Lower leg skin (tissue), 3 donors: ENCODE data around the gene NCOR1.

ENCODE experiments used
- POLR2A ChIP-seq, 2 donors: fragments of 450-650 bp; IDR thresholded peaks; one replicate each; pipeline ENCODE4 v1.6.1; 2016 to 2017; ENCODE audit warnings: antibody characterized with exemption in 2 of 2, mild to moderate bottlenecking in 1 of 2, moderate library complexity in 1 of 2
- TF ChIP-seq, protein P1 (sequence below), 3 donors: fragments of 450-650 bp; IDR thresholded peaks; one replicate each; pipeline ENCODE4 v1.5.1; 2016; ENCODE audit warnings: antibody characterized with exemption in 3 of 3, mild to moderate bottlenecking in 3 of 3, moderate library complexity in 2 of 3

GRCh38 chr17:16121915-16122314, 93.4 kb downstream of the NCOR1 start:
- TF ChIP-seq POLR2A (IDR thresholded peaks at IDR 0.05), result no peak
- TF ChIP-seq, protein P1, sequence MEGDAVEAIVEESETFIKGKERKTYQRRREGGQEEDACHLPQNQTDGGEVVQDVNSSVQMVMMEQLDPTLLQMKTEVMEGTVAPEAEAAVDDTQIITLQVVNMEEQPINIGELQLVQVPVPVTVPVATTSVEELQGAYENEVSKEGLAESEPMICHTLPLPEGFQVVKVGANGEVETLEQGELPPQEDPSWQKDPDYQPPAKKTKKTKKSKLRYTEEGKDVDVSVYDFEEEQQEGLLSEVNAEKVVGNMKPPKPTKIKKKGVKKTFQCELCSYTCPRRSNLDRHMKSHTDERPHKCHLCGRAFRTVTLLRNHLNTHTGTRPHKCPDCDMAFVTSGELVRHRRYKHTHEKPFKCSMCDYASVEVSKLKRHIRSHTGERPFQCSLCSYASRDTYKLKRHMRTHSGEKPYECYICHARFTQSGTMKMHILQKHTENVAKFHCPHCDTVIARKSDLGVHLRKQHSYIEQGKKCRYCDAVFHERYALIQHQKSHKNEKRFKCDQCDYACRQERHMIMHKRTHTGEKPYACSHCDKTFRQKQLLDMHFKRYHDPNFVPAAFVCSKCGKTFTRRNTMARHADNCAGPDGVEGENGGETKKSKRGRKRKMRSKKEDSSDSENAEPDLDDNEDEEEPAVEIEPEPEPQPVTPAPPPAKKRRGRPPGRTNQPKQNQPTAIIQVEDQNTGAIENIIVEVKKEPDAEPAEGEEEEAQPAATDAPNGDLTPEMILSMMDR (IDR thresholded peaks at IDR 0.05), result no peak
